HUES64 (cell line): ENCODE results near the gene SEMA5A. TPM values are rescaled to one million over a fixed set of nuclear protein-coding genes. Genes with fewer than 3 reads are reported as not detected.

Experiments used
- H3K27ac ChIP-seq: 2 replicates; pipeline ENCODE4 v1.7.0; 2013; ENCODE audit warnings: low read depth, low read length, inconsistent platforms
- H3K27me3 ChIP-seq: 2 replicates; pipeline ENCODE4 v1.6.1; 2013; ENCODE audit warnings: mild to moderate bottlenecking, low read length; ENCODE audit not compliant: insufficient read depth
- H3K36me3 ChIP-seq: 2 replicates; pipeline ENCODE4 v1.6.1; 2013; ENCODE audit warnings: mild to moderate bottlenecking, low read length; ENCODE audit not compliant: insufficient read depth
- H3K4me1 ChIP-seq: 2 replicates; pipeline ENCODE4 v1.6.1; 2013; ENCODE audit warnings: mild to moderate bottlenecking, low read length, moderate library complexity; ENCODE audit not compliant: insufficient read depth
- H3K4me3 ChIP-seq: 2 replicates; pipeline ENCODE4 v1.5.1; 2013; ENCODE audit warnings: mild to moderate bottlenecking, low read length, moderate library complexity
- H3K9ac ChIP-seq: 2 replicates; pipeline ENCODE4 v1.6.1; 2013; ENCODE audit warnings: mild to moderate bottlenecking, low read depth, low read length
- H3K9me3 ChIP-seq: 2 replicates; pipeline ENCODE4 v1.6.1; 2013; ENCODE audit warnings: low read depth, low read length; ENCODE audit not compliant: insufficient read depth
- WGBS: fragments of 150-250, 120-280 bp; methylation state at CpG from one replicate; pipeline ENCODE4 v1.1.7; 2013; ENCODE audit warnings: missing lambda C conversion rate; 5-methylcytosine and 5-hydroxymethylcytosine counted together
- polyA plus RNA-seq, 2 experiments: library from polyadenylated mRNA; stranded (reverse); fragments of 50-300 nt; gene quantifications; one replicate each; pipeline ENCODE4 v1.2.3, GENCODE V29; 2013

Gene SEMA5A
- polyA plus RNA-seq (2013, experiment 1 of 2) = 4.3 TPM
- 6.1 TPM for polyA plus RNA-seq (2013, experiment 2 of 2)

DNA sequence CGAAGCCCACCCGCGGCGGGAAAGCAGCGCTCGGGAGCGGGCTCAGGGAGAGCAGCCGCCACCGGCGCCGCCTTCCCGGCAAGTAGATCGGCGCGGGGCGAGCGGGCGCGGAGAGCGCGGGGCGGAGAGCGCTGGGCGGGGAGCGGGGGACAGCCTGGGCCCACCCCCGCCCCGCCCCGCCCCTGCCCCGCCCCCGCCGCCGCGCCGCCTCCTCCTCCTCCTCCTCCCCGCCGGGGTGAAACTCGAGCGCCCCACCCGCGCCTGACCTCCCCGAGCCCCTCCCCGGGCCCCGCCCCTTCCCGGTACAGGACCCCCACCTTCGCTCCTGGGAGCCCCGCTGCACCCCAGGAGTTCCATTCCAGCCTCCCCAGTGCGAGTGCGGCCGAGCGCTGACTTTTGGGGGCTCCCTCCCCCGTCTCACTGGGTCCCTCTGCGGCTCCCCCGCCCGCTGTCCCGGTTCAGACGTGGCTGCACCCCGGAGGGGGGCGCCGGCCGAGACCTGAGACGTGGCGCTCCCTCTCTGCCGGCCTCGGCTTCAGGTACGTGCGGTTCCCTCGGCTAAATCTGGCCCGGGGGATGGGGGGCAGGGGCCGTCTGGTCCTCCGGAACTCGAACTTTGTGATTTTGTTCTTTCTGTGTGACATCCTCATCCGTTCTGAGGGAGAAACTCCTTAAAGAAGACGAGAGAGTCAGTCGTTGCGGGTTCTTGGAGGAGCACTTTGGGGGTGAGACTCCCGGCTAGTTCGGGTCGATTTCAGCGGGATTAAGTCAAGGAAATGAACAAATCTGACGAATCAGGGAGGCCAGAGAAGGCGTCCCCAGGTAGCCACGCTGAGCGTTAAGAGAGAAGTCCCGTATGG lies at the start of gene SEMA5A:
SEMA5A (minus strand) TSS at position 84 of the 860 bp plus-strand sequence. CDS start 166,129 bp downstream, outside the sequence.
- WGBS = under 1% methylated on average over 62 of the region's 84 CpGs
- H3K36me3 ChIP-seq = peaks cover 22% of the 10 kb centered on the region
- H3K4me3 ChIP-seq = peak within 1 kb of the TSS; percentile 90
- peaks cover 9% of the 10 kb centered on the region; the same call in 1 of the 2 replicates for H3K27me3 ChIP-seq
- H3K27ac ChIP-seq = no peak within 1 kb of the TSS
- H3K9ac ChIP-seq = peak within 1 kb of the TSS; percentile 85
- H3K4me1 ChIP-seq = peaks cover 16% of the 10 kb centered on the region
- H3K9me3 ChIP-seq = no peaks in the 10 kb centered on the region

DNA sequence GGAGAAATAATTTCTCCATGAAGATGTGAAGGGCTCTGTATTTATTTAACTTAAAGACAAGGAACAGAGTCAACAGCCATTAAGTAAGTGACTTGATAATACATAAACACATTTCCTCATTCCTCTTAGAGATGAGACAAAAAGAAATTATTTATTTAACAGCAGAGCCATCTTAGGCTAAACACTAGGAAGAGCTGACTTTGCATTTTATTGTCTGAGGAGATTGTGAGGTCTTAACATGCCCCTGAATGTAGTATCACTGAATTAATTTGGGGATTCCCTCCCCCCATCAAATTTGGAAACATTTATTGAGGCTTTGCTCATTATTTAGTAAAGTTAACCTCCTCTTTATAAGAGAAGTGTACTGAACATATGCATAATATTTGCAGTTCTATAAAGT lies 49.0 kb upstream of the SEMA5A start:
- Histone ChIP-seq H3K27me3 (no peaks in the 10 kb centered on the region), H3K27ac (no peak overlapping the region), H3K9me3 (no peaks in the 10 kb centered on the region), H3K36me3 (no peaks in the 10 kb centered on the region), H3K9ac (no peak overlapping the region), H3K4me3 (no peak overlapping the region), H3K4me1 (peaks cover 18% of the 10 kb centered on the region)

- no peak overlapping the region for H3K4me3 ChIP-seq
- H3K27me3 ChIP-seq = no peaks in the 10 kb centered on the region
- H3K9ac ChIP-seq = no peak overlapping the region
- H3K9me3 ChIP-seq = no peaks in the 10 kb centered on the region
- H3K27ac ChIP-seq = no peak overlapping the region
- H3K36me3 ChIP-seq = no peaks in the 10 kb centered on the region
- 93% methylated on average over 7 of the region's 7 CpGs for WGBS
- no peaks in the 10 kb centered on the region for H3K4me1 ChIP-seq
Observed at GRCh38 chr5:9589049-9589835, 43.4 kb upstream of the SEMA5A start.

GRCh38 chr5:9588254-9588653 lies 42.4 kb upstream of the SEMA5A start:
- Histone ChIP-seq H3K9ac (no peak overlapping the region), H3K4me1 (no peaks in the 10 kb centered on the region), H3K9me3 (no peaks in the 10 kb centered on the region), H3K36me3 (no peaks in the 10 kb centered on the region), H3K27me3 (no peaks in the 10 kb centered on the region), H3K4me3 (no peak overlapping the region), H3K27ac (no peak overlapping the region)
- 80% methylated on average over 6 of the region's 6 CpGs for WGBS

GRCh38 chr5:9587135-9587534 lies 41.3 kb upstream of the SEMA5A start:
- H3K4me1 ChIP-seq = no peaks in the 10 kb centered on the region
- H3K9me3 ChIP-seq = no peaks in the 10 kb centered on the region
- no peaks in the 10 kb centered on the region for H3K27me3 ChIP-seq
- no peak overlapping the region for H3K4me3 ChIP-seq
- no peak overlapping the region for H3K27ac ChIP-seq
- no peaks in the 10 kb centered on the region for H3K36me3 ChIP-seq
- no peak overlapping the region for H3K9ac ChIP-seq

GRCh38 chr5:9582406-9582805 lies 36.5 kb upstream of the SEMA5A start:
- WGBS = 95% methylated on average over 2 of the region's 2 CpGs
- Histone ChIP-seq H3K27me3 (no peaks in the 10 kb centered on the region), H3K36me3 (no peaks in the 10 kb centered on the region), H3K4me3 (no peak overlapping the region), H3K27ac (no peak overlapping the region), H3K9ac (no peak overlapping the region), H3K4me1 (no peaks in the 10 kb centered on the region), H3K9me3 (no peaks in the 10 kb centered on the region)

DNA sequence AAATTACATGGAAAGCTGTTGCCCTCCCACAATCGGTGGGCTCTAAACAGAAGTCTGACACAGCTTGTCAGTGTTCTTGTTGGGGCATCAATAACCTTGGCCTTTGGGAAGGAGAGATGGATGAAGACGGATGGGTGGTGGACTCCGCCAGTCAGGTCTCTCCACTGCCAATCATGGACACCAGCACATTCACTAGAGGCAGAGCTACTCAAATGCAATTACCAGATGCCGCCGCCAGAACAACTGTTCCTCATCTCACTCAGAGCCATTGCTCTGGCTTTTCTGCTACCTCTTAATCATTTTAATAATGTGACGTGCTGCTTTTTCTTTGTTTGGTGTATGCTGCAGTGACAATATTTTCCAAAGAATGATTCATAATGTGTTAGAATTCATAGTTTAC lies 27.9 kb upstream of the SEMA5A start:
- no peaks in the 10 kb centered on the region for H3K27me3 ChIP-seq
- no peak overlapping the region for H3K9ac ChIP-seq
- WGBS = 93% methylated on average over 6 of the region's 6 CpGs
- no peak overlapping the region for H3K4me3 ChIP-seq
- H3K36me3 ChIP-seq = no peaks in the 10 kb centered on the region
- H3K27ac ChIP-seq = no peak overlapping the region
- no peaks in the 10 kb centered on the region for H3K9me3 ChIP-seq
- H3K4me1 ChIP-seq = no peaks in the 10 kb centered on the region

GRCh38 chr5:9572246-9572645 lies 26.4 kb upstream of the SEMA5A start:
- WGBS = 94% methylated on average over 8 of the region's 8 CpGs
- no peaks in the 10 kb centered on the region for H3K4me1 ChIP-seq
- no peak overlapping the region for H3K9ac ChIP-seq
- no peak overlapping the region for H3K4me3 ChIP-seq
- H3K36me3 ChIP-seq = no peaks in the 10 kb centered on the region
- H3K9me3 ChIP-seq = no peaks in the 10 kb centered on the region
- no peak overlapping the region for H3K27ac ChIP-seq
- no peaks in the 10 kb centered on the region for H3K27me3 ChIP-seq

- H3K9ac ChIP-seq = no peak overlapping the region
- WGBS = 94% methylated on average over 6 of the region's 6 CpGs
- H3K4me3 ChIP-seq = no peak overlapping the region
- H3K9me3 ChIP-seq = no peaks in the 10 kb centered on the region
- no peaks in the 10 kb centered on the region for H3K27me3 ChIP-seq
- H3K36me3 ChIP-seq = no peaks in the 10 kb centered on the region
- H3K27ac ChIP-seq = no peak overlapping the region
- H3K4me1 ChIP-seq = no peaks in the 10 kb centered on the region
Observed at GRCh38 chr5:9570876-9571275, 25.0 kb upstream of the SEMA5A start.

DNA sequence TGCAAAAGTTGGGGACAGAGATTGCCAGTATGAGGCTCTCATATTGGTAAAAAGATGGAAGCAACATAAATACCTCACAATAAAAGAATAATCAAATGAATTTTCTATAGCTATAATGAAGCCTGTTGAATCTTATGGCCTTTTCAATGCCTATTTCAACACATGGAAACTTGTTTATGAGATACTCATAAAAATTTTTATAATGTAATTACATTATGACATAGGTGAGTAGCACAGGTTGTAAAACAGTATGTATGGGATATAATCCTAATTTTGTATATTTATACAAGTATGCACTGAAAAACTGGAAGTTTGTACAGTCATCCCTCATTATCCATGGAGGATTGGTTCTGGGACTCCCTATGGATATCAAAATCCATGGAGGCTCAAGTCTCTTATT lies 21.2 kb upstream of the SEMA5A start:
- Histone ChIP-seq H3K9ac (no peak overlapping the region), H3K4me3 (no peak overlapping the region), H3K9me3 (no peaks in the 10 kb centered on the region), H3K27ac (no peak overlapping the region), H3K27me3 (no peaks in the 10 kb centered on the region), H3K36me3 (no peaks in the 10 kb centered on the region), H3K4me1 (peaks cover 6% of the 10 kb centered on the region; the same call in 1 of the 2 replicates)

DNA sequence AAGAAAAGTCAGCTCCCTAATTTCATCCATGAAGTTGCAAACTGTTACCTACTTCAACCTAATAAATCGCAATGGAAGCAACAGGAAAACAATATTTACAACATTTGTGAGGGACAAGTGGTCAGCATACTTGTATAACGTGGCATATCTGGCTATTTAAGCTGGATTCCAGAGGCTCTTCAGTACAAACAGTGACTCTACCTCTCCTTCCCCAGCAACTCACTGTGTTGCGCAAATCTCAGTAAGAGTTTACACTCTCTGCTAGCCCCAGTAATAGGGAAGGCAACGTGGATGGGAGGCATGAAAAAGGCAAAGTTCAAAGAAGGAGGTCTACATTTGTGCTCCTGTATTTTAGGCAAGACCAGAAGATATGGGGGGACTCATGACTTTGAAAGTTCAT lies 18.9 kb upstream of the SEMA5A start:
- no peaks in the 10 kb centered on the region for H3K27me3 ChIP-seq
- no peaks in the 10 kb centered on the region for H3K36me3 ChIP-seq
- H3K9me3 ChIP-seq = no peaks in the 10 kb centered on the region
- no peak overlapping the region for H3K27ac ChIP-seq
- 96% methylated on average over 4 of the region's 4 CpGs for WGBS
- no peak overlapping the region for H3K4me3 ChIP-seq
- H3K9ac ChIP-seq = no peak overlapping the region
- H3K4me1 ChIP-seq = peaks cover 6% of the 10 kb centered on the region; the same call in 1 of the 2 replicates
